RWPE2 (cell line): ENCODE results near the gene CDK11B.

Experiments used
- ATAC-seq: fragments of 200-7000 bp; cut with Tn5 transposase; 3 replicates; pipeline ENCODE4 v1.9.1; 2021; ENCODE audit warnings: low read depth
- DNase-seq: peaks from one replicate; pipeline ENCODE4 v3.0.0-alpha.2; 2020; ENCODE audit warnings: low spot score
- H3K27ac ChIP-seq: fragments of 450-650 bp; 2 replicates; pipeline ENCODE4 v1.5.1; 2017; ENCODE audit warnings: mild to moderate bottlenecking; ENCODE audit not compliant: poor library complexity, severe bottlenecking
- H3K27me3 ChIP-seq: fragments of 250-450 bp; sonication (Bioruptor Pico); 2 replicates; pipeline ENCODE4 v1.5.1; 2021; ENCODE audit warnings: mild to moderate bottlenecking, moderate library complexity; ENCODE audit not compliant: insufficient read depth, poor library complexity, severe bottlenecking
- H3K36me3 ChIP-seq: fragments of 250-450 bp; sonication (Bioruptor Pico); 2 replicates; pipeline ENCODE4 v1.5.1; 2020; ENCODE audit warnings: low read depth, mild to moderate bottlenecking, moderate library complexity
- H3K4me1 ChIP-seq: fragments of 250-450 bp; sonication (Bioruptor Pico); 2 replicates; pipeline ENCODE4 v1.5.1; 2021; ENCODE audit warnings: mild to moderate bottlenecking, moderate library complexity; ENCODE audit not compliant: insufficient read depth, poor library complexity, severe bottlenecking
- H3K4me3 ChIP-seq: fragments of 250-450 bp; sonication (Bioruptor Pico); 2 replicates; pipeline ENCODE4 v1.5.1; 2021; ENCODE audit warnings: mild to moderate bottlenecking, moderate library complexity; ENCODE audit not compliant: severe bottlenecking
- H3K9me3 ChIP-seq: fragments of 250-450 bp; sonication (Bioruptor Pico); 2 replicates; pipeline ENCODE4 v1.5.1; 2021; ENCODE audit warnings: mild to moderate bottlenecking, moderate library complexity; ENCODE audit not compliant: severe bottlenecking
- TF ChIP-seq, protein P1 (sequence below): fragments of 450-650 bp; IDR thresholded peaks from one replicate; pipeline ENCODE4 v1.5.1; 2017; ENCODE audit warnings: mild to moderate bottlenecking, moderate library complexity; ENCODE audit not compliant: poor library complexity, severe bottlenecking

Gene CDK11B

GRCh38 chr1:1631782-1632420, 26.9 kb downstream of the CDK11B start, which contains the start of gene MMP23B:
TSS of gene MMP23B (plus strand) at chr1:1632173. CDS start at chr1:1632219, 46 bp downstream.
- H3K27ac ChIP-seq = no peak within 1 kb of the TSS
- H3K4me1 ChIP-seq = no peaks in the 10 kb centered on the region
- H3K36me3 ChIP-seq = no peaks in the 10 kb centered on the region
- ATAC-seq (no peak), DNase-seq (no peak)
- no peaks in the 10 kb centered on the region for H3K9me3 ChIP-seq
- TF ChIP-seq, protein P1, sequence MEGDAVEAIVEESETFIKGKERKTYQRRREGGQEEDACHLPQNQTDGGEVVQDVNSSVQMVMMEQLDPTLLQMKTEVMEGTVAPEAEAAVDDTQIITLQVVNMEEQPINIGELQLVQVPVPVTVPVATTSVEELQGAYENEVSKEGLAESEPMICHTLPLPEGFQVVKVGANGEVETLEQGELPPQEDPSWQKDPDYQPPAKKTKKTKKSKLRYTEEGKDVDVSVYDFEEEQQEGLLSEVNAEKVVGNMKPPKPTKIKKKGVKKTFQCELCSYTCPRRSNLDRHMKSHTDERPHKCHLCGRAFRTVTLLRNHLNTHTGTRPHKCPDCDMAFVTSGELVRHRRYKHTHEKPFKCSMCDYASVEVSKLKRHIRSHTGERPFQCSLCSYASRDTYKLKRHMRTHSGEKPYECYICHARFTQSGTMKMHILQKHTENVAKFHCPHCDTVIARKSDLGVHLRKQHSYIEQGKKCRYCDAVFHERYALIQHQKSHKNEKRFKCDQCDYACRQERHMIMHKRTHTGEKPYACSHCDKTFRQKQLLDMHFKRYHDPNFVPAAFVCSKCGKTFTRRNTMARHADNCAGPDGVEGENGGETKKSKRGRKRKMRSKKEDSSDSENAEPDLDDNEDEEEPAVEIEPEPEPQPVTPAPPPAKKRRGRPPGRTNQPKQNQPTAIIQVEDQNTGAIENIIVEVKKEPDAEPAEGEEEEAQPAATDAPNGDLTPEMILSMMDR = no peak
- H3K27me3 ChIP-seq = peaks cover 18% of the 10 kb centered on the region
- no peak within 1 kb of the TSS for H3K4me3 ChIP-seq

GRCh38 chr1:1630965-1631781, 27.6 kb downstream of the CDK11B start:
- no peak for DNase-seq
- Histone ChIP-seq H3K4me1 (no peaks in the 10 kb centered on the region), H3K27ac (no peak overlapping the region), H3K36me3 (no peaks in the 10 kb centered on the region), H3K27me3 (peaks cover 18% of the 10 kb centered on the region), H3K9me3 (no peaks in the 10 kb centered on the region), H3K4me3 (no peak overlapping the region)
- ATAC-seq = no peak
- TF ChIP-seq, protein P1 = no peak

GRCh38 chr1:1630191-1630964, 28.4 kb downstream of the CDK11B start:
- Histone ChIP-seq H3K9me3 (no peaks in the 10 kb centered on the region), H3K27ac (no peak overlapping the region), H3K4me3 (no peak overlapping the region), H3K27me3 (peaks cover 18% of the 10 kb centered on the region), H3K36me3 (no peaks in the 10 kb centered on the region), H3K4me1 (no peaks in the 10 kb centered on the region)
- TF ChIP-seq, protein P1 = no peak
- ATAC-seq (no peak; the same call in 2 of the 3 replicates), DNase-seq (peak; percentile 66)

DNA sequence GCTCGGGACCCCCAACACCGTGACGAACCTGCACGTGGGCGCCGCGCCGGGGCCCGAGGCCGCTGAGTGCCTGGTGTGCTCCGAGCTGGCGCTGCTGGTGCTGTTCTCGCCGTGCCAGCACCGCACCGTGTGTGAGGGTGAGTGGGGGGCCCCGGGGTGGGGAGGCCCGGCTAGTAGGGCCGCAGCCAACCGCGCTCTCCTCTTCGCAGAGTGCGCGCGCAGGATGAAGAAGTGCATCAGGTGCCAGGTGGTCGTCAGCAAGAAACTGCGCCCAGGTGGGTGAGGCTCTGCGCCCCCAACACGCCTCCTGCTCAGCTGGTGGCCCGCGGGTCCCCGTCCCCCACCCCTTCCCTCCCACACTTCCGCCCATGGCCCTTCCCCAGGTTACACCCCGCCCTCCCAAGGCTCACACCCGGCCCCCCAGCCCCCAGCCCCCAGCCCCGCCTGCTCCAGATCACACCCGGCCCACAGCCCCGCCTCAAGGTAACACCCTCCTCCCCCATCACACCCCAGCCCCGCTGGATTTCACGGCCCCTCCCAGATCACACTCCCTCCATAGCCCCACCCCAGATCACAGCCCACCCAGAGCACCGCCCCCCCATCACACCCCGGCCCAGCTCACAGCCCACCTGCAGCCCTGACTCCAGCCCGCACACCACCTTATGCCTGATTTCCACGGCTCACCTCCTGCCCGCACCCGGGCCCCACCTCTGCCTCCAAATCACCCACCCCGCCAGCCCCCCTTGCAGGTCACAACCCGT, 29.2 kb downstream of the CDK11B start:
- Histone ChIP-seq H3K27me3 (peaks cover 18% of the 10 kb centered on the region), H3K36me3 (no peaks in the 10 kb centered on the region), H3K27ac (no peak overlapping the region), H3K9me3 (no peaks in the 10 kb centered on the region), H3K4me3 (no peak overlapping the region), H3K4me1 (no peaks in the 10 kb centered on the region)
- ATAC-seq (no peak), DNase-seq (peak; percentile 50)
- TF ChIP-seq, protein P1 = no peak
